GM18951 (cell line): ENCODE results near the gene GBF1.
"Not testable (repeated sequence)": the region's sequence is repeated elsewhere in the genome, so short reads cannot be mapped to it uniquely, and the experiment has no call there.

ENCODE experiments used
- POLR2A ChIP-seq: IDR thresholded peaks from 4 replicates; pipeline ENCODE4 v1.6.1; 2011; ENCODE audit warnings: mild to moderate bottlenecking; ENCODE audit not compliant: insufficient read length, insufficient read depth; ENCODE audit errors: extremely low read depth
- in situ Hi-C: fragments of 300-500 bp; cut with MboI; formaldehyde crosslinking; loops from one replicate; pipeline ENCODE4 v1.12.0; 2022; ENCODE audit warnings: low sequenced_read_pairs, mixed read lengths, inconsistent platforms; ENCODE audit not compliant: unreplicated experiment

GBF1 gene, protein sequence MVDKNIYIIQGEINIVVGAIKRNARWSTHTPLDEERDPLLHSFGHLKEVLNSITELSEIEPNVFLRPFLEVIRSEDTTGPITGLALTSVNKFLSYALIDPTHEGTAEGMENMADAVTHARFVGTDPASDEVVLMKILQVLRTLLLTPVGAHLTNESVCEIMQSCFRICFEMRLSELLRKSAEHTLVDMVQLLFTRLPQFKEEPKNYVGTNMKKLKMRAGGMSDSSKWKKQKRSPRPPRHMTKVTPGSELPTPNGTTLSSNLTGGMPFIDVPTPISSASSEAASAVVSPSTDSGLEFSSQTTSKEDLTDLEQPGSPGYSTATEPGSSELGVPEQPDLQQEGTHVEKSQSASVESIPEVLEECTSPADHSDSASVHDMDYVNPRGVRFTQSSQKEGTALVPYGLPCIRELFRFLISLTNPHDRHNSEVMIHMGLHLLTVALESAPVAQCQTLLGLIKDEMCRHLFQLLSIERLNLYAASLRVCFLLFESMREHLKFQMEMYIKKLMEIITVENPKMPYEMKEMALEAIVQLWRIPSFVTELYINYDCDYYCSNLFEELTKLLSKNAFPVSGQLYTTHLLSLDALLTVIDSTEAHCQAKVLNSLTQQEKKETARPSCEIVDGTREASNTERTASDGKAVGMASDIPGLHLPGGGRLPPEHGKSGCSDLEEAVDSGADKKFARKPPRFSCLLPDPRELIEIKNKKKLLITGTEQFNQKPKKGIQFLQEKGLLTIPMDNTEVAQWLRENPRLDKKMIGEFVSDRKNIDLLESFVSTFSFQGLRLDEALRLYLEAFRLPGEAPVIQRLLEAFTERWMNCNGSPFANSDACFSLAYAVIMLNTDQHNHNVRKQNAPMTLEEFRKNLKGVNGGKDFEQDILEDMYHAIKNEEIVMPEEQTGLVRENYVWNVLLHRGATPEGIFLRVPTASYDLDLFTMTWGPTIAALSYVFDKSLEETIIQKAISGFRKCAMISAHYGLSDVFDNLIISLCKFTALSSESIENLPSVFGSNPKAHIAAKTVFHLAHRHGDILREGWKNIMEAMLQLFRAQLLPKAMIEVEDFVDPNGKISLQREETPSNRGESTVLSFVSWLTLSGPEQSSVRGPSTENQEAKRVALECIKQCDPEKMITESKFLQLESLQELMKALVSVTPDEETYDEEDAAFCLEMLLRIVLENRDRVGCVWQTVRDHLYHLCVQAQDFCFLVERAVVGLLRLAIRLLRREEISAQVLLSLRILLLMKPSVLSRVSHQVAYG (N-terminal part only)

DNA sequence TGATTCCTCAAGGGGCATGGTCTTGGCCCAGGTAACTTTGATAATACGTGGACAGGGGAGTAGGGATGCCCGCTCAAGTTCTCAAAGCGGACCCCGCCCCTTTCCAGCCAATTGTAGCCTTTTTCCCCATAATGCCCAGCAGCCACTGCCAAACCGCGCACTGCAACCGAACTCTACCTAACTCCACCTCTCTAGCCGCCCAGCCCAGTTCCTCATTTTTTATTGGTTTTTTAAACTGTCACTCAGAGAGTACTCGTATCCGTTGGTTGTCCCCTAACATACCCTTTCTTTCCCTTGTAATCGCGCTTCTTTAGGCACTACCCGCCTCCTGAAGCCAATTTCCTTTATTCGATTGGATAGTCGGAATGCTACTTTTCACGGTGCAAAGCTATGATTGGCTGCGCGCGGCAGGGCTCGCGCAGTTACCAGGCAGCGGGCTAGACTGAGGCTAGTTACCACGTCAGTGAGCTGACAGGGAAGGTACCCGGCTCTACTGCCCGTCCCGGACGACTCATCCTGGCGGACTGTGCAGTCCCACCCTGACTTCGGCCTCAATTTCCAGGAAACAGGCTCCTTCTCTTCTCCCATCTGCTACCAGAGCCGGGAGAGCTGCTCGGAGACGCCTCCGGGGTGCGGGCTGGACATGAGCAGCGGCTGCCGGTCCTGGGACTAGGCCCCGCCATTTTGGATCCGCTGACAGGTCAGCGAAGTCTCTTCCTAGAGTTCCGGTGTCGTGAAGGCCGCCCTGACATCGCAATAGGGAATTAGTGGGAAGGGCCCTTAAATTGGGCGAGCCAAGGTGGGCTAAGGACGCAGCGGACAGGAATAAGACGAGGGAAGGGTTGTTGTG lies at the start of gene GBF1:
Gene GBF1, plus strand, starts transcription at position 451 of the 850 bp plus-strand sequence. CDS start 13,407 bp downstream, outside the sequence.
- TF ChIP-seq POLR2A = peak; percentile 87
- in situ Hi-C loops = no loop called here

DNA sequence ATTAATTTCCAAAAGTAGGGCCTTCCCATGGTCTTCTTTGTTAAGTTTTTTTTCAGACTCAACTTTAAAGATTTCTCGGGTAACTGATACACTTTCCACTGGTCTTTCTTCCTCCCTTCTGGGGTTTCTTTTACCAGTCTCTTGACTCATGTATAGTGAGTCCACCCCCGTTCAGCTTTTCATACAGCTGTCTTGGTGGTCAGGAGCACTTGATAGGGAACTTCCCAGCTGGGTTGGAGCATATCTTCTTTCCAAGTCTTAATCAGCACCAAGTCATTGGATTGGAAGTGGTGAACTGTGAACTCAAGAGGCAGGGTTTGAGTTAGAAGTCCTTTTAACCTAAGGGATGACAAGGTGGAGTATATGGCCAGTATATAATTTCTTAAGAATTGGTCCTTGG lies 48.4 kb upstream of the GBF1 start:
- in situ Hi-C loops = no loop called here
- no peak for TF ChIP-seq POLR2A

DNA sequence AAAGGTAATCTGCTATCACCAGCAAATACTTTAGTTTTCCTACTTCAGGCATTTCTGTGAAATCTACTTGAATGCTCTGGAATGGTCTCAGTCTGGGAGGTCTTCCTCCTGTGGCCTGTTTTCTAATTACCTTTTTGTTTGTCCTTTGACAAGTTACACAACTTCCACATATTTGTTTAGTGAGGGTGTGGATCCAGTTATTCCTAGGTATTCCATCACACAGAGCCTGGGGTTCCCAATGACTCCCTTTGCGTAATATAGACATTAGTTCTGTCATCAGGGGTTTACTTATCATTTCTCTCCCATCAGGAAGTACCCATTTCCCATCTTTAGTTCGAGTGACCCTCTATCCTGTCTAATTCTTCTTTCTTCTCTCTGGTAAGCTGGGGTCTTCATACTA lies 47.3 kb upstream of the GBF1 start:
- no peak for TF ChIP-seq POLR2A
- in situ Hi-C loops = no loop called here

DNA sequence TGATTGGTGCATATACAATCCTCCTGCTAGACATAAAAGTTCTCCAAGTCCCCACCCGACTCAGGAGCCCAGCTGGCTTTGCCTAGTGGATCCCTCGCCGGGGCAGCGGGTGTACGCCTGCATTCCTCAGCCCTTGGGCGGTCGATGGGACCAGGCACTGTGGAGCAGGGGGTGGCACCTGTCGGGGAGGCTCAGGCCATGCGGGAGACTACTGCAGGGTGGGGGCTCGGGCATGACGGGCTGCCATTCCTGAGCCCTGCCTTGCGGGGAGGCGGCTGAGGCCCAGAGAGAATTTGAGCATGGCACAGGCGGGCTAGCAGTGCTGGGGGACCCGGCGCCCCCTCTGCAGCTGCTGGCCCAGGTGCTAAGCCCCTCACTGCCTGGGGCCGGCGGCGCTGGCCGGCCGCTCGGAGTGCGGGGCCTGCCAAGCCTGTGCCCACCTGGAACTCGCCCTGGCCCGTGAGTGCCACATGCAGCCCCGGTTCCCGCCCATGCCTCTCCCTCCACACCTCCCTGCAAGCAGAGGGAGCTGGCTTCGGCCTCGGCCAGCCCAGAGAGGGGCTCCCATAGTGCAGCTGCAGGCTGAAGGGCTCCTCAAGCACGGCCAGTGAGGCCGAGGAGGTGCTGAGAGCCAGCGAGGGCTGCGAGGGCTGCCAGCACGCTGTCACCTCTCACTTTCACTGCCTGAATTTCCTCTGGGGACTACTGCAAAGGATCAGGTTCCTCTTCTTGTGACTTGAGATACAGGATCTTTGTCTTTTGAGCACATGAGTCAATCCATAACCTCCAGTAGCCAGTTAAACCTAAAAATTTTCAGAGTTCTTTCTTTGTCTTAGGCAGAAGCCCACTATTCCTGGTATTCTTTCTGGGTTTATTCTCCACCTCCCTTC lies 44.3 kb upstream of the GBF1 start:
- TF ChIP-seq POLR2A = no peak

DNA sequence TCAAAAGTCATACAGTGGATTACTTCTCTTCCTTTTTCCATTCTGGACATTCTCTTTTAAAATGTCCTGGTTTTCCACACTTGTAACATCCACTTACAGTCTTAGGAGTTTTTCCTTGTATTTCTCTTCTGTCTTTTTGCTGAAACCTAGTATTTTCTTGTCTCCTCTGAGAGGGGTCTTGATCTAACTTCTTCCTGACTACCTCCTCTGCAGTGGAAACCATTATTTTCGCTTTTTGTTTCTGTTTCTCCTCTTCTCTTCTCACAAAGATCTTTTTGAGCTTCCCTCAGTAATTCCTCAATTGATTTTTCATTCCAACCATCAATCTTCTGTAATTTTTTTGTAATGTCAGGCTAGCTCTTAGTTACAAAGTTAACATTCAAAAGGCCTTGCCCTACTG lies 42.9 kb upstream of the GBF1 start:
- in situ Hi-C loops = no loop called here
- no peak for TF ChIP-seq POLR2A

More for the DNA sequence above, 44.3 kb upstream of the GBF1 start:
- in situ Hi-C loops = no loop called here

DNA sequence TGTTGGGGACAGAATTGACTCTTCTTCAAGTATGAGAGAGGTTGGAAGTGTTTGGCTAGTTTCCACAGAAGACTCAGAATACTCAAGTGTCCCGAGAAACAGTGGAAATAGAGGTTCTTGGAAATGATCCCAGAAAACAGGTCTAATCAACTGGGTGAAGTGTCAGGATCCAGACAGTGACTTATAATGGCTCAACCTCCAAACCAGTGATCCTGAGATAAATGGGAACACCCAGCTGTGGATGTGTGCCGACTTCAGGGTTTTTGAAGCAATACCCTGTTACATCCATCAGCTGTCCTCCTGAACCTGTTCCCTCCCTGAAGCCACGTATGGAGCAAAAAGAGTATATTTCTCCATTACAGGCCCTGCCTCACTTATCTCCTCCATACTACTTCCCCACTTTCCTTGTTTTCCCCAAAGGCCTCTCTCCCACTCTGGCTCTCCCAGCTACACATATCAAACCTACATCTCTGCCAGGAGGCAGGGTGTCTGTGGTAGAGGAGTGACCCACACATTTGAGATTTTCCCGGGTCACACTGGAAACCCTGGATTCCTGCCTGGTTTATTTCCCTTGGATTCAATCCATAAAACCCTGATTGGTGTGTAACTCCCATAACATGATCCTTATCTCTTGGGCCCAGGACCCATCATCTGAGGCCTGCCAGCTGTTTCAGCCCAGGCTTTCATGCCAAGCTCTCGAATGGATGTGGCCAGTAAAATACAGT lies 36.9 kb upstream of the GBF1 start:
- in situ Hi-C loops = no loop called here
- no peak for TF ChIP-seq POLR2A

DNA sequence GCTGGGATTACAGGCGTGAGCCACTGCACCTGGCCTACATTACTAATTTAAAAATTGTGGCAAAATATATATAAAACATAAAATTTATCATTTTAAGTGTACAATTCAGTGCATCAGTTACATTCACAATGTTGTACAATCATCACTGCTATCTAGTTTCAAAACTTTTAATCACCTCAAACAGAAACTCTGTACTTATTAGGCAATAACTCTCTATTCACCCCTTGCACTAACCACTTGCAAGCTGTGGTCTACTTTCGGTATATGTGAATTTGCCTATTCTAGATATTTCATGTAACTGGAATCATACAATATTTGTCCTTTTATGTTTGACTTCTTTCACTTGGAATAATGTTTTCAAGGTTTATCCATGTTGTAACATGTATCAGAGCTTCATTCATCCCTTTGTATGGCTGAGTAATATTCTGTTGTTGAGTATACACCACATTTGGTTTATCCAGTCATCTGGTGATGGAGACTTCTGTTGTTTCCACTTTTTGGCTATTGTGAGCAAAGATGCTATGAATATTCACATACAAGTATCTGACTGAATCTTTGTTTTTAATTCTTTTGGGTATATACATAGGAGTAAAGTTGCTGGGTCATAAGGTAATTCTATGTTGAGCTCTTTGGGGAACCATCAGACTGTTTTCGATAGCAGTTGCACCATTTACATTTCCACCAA lies 33.6 kb upstream of the GBF1 start:
- in situ Hi-C loops = no loop called here
- no peak for TF ChIP-seq POLR2A

DNA sequence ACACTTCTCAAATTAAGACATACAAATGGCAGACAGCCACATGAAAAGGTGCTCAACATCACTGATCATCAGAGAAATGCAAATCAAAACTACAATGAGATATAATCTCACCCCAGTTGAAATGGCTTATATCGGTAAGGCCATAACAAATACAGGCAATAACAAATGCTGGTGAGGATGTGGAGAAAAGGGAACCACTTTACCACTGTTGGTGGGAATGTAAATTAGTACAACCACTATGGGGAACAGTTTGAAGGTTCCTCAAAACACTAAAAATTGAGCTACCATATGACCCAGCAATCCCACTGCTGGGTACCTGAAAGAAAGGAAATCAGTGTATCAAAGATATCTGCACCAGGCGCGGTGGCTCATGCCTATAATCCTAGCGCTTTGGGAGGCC lies 31.7 kb upstream of the GBF1 start:
- in situ Hi-C loops = not testable (repeated sequence)

DNA sequence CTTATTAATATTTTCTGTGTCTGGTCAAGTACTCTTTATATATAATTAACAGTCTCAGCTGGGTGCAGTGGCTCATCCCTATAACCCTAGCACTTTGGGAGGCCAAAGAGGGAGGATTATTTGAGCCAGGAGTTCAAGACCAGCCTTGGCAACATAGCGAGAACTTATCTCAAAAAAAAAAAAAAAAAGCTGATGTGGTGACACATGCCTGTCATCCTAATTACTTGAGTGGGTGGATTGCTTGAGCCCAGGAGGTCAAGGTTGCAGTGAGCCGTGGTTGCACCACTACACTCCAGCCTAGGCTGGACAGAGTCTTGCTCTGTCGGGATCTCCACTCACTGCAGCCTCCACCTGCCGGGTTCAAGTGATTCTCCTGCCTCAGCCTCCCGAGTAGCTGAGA lies 26.0 kb upstream of the GBF1 start:
- in situ Hi-C loops = no loop called here
- no peak for TF ChIP-seq POLR2A

DNA sequence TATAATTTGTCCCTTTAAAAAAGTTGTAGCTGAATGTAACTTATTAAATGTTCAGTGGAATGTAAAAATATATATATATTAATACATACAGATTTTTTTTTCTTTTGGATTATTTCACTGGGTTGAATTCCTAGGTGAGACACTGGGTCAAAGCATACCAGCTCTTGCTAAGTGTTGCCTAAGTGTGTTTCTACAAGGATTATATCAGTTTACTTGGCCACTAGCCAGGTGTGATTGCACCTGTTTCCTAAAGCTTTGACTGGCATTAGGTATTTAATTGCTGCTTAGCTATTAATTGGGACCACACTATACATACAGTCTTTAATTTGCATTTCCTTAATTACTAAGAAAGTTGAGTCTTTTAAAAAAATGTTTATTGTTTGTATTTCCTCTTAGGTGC lies 24.7 kb upstream of the GBF1 start:
- in situ Hi-C loops = no loop called here
- TF ChIP-seq POLR2A = no peak
